Measurements from ENCODE around the gene SLC24A3. TPM values are rescaled to one million over a fixed set of nuclear protein-coding genes. Genes with fewer than 3 reads are reported as not detected.

SLC24A3 gene
- total RNA-seq, 1 donor from 2014 or later = 0.10 TPM

GRCh38 chr20:19709635-19710335, 497.3 kb downstream of the SLC24A3 start:
- no peak for DNase-seq (ENCODE audit: low spot score)
- no peaks in the 10 kb centered on the region for H3K27me3 Mint-ChIP-seq (ENCODE audit: low read depth)
- H3K36me3 Mint-ChIP-seq (ENCODE audit: low read depth) = no peaks in the 10 kb centered on the region
- no peak for TF ChIP-seq CTCF (IDR thresholded peaks at IDR 0.05)
- no peak overlapping the region for H3K27ac Mint-ChIP-seq (ENCODE audit: unreplicated experiment)
- no peak overlapping the region for H3K4me3 Mint-ChIP-seq (ENCODE audit: unreplicated experiment)
- no peaks in the 10 kb centered on the region for H3K9me3 Mint-ChIP-seq (ENCODE audit: low read depth)
- peaks cover 31% of the 10 kb centered on the region for H3K4me1 Mint-ChIP-seq (ENCODE audit: low read depth)

GRCh38 chr20:19710336-19711120, 498.1 kb downstream of the SLC24A3 start:
- no peak overlapping the region for H3K4me3 Mint-ChIP-seq (ENCODE audit: unreplicated experiment)
- no peaks in the 10 kb centered on the region for H3K27me3 Mint-ChIP-seq (ENCODE audit: low read depth)
- DNase-seq (ENCODE audit: low spot score) = no peak
- no peaks in the 10 kb centered on the region for H3K36me3 Mint-ChIP-seq (ENCODE audit: low read depth)
- no peak for TF ChIP-seq CTCF (IDR thresholded peaks at IDR 0.05)
- H3K27ac Mint-ChIP-seq (ENCODE audit: unreplicated experiment) = peak overlapping the region; percentile 56
- H3K9me3 Mint-ChIP-seq (ENCODE audit: low read depth) = no peaks in the 10 kb centered on the region
- peaks cover 31% of the 10 kb centered on the region for H3K4me1 Mint-ChIP-seq (ENCODE audit: low read depth)

- H3K9me3 Mint-ChIP-seq (ENCODE audit: low read depth) = no peaks in the 10 kb centered on the region
- no peak overlapping the region for H3K27ac Mint-ChIP-seq (ENCODE audit: unreplicated experiment)
- DNase-seq (ENCODE audit: low spot score) = no peak
- no peaks in the 10 kb centered on the region for H3K36me3 Mint-ChIP-seq (ENCODE audit: low read depth)
- peaks cover 31% of the 10 kb centered on the region for H3K4me1 Mint-ChIP-seq (ENCODE audit: low read depth)
- no peak overlapping the region for H3K4me3 Mint-ChIP-seq (ENCODE audit: unreplicated experiment)
- H3K27me3 Mint-ChIP-seq (ENCODE audit: low read depth) = no peaks in the 10 kb centered on the region
- TF ChIP-seq CTCF (IDR thresholded peaks at IDR 0.05) = no peak
Observed at GRCh38 chr20:19711126-19711525, 498.7 kb downstream of the SLC24A3 start.

GRCh38 chr20:19712721-19713260, 500.3 kb downstream of the SLC24A3 start:
- DNase-seq (ENCODE audit: low spot score) = no peak
- H3K9me3 Mint-ChIP-seq (ENCODE audit: low read depth) = no peaks in the 10 kb centered on the region
- H3K36me3 Mint-ChIP-seq (ENCODE audit: low read depth) = no peaks in the 10 kb centered on the region
- no peaks in the 10 kb centered on the region for H3K27me3 Mint-ChIP-seq (ENCODE audit: low read depth)
- H3K4me3 Mint-ChIP-seq (ENCODE audit: unreplicated experiment) = no peak overlapping the region
- no peak for TF ChIP-seq CTCF (IDR thresholded peaks at IDR 0.05)
- peaks cover 31% of the 10 kb centered on the region for H3K4me1 Mint-ChIP-seq (ENCODE audit: low read depth)
- no peak overlapping the region for H3K27ac Mint-ChIP-seq (ENCODE audit: unreplicated experiment)

- H3K9me3 Mint-ChIP-seq (ENCODE audit: low read depth) = no peaks in the 10 kb centered on the region
- no peak overlapping the region for H3K27ac Mint-ChIP-seq (ENCODE audit: unreplicated experiment)
- peaks cover 2% of the 10 kb centered on the region for H3K27me3 Mint-ChIP-seq (ENCODE audit: low read depth)
- peaks cover 31% of the 10 kb centered on the region for H3K4me1 Mint-ChIP-seq (ENCODE audit: low read depth)
- H3K36me3 Mint-ChIP-seq (ENCODE audit: low read depth) = no peaks in the 10 kb centered on the region
- DNase-seq (ENCODE audit: low spot score) = no peak
- no peak overlapping the region for H3K4me3 Mint-ChIP-seq (ENCODE audit: unreplicated experiment)
- TF ChIP-seq CTCF (IDR thresholded peaks at IDR 0.05) = no peak
Observed at GRCh38 chr20:19713822-19714578, 501.6 kb downstream of the SLC24A3 start.

Data from chondrocyte (in vitro differentiated cells).